HG03025 (cell line): ENCODE results near the gene CAMSAP2.

Experiments
- ATAC-seq: cut with Tn5 transposase; IDR thresholded peaks from one replicate; pipeline ENCODE4 v1.9.1; 2021; ENCODE audit warnings: mild to moderate bottlenecking, moderate library complexity; ENCODE audit not compliant: unreplicated experiment, low FRiP score

The CAMSAP2 gene, protein sequence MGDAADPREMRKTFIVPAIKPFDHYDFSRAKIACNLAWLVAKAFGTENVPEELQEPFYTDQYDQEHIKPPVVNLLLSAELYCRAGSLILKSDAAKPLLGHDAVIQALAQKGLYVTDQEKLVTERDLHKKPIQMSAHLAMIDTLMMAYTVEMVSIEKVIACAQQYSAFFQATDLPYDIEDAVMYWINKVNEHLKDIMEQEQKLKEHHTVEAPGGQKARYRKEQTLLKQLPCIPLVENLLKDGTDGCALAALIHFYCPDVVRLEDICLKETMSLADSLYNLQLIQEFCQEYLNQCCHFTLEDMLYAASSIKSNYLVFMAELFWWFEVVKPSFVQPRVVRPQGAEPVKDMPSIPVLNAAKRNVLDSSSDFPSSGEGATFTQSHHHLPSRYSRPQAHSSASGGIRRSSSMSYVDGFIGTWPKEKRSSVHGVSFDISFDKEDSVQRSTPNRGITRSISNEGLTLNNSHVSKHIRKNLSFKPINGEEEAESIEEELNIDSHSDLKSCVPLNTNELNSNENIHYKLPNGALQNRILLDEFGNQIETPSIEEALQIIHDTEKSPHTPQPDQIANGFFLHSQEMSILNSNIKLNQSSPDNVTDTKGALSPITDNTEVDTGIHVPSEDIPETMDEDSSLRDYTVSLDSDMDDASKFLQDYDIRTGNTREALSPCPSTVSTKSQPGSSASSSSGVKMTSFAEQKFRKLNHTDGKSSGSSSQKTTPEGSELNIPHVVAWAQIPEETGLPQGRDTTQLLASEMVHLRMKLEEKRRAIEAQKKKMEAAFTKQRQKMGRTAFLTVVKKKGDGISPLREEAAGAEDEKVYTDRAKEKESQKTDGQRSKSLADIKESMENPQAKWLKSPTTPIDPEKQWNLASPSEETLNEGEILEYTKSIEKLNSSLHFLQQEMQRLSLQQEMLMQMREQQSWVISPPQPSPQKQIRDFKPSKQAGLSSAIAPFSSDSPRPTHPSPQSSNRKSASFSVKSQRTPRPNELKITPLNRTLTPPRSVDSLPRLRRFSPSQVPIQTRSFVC (N-terminal part only)

DNA sequence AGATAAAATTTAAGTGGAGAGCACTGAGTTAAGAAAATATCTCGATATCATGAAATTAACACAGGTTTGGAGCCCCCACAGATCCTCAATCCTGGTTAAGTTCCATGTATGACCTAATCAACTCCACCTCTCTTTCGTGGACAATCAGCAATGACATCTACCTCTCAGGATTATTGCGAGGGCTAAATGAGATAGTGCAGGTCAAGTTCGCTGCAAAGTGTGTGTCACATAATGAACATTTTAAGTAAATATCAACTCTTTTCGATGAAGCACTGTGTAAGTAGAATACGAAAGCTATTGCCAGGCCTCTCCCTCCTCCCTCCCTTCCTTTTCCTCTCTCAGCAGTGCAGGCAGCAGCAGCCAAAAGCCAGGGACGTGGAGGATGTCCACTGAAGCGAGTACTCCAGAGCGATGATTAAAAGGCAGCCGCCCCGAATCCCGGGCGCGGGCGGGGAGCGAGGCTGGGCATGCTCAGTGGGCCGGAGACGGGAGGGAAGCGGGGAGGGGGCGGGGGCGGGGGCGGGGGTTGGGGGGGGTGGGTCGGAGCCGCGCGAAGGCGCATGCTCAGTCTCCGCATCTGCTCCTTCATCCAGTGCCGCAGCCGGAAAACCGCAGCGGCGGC, at the start of gene CAMSAP2:
Gene CAMSAP2, plus strand, starts transcription at position 567 of the 622 bp plus-strand sequence. CDS start 935 bp downstream, outside the sequence.
- peak; percentile 38 for ATAC-seq

DNA sequence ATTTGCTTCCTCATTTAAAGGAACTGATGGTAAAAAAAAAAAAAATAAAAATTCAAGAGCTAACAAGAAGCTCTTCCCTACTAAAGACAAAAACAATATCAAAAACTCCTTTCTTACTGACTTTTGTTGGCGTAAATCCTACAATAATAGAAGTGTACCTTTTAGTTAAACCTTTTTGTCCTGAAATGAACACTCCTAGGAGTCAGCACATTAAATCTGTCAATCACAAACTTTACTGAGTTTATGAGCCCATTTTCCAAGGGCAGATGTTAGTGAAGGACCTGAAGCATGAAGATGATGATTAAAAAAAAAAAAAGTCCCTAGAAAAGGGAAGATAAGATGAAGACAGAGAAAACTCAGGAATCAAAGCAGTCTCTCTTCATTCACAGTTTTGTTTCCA, 46.4 kb upstream of the CAMSAP2 start:
- ATAC-seq: no peak

DNA sequence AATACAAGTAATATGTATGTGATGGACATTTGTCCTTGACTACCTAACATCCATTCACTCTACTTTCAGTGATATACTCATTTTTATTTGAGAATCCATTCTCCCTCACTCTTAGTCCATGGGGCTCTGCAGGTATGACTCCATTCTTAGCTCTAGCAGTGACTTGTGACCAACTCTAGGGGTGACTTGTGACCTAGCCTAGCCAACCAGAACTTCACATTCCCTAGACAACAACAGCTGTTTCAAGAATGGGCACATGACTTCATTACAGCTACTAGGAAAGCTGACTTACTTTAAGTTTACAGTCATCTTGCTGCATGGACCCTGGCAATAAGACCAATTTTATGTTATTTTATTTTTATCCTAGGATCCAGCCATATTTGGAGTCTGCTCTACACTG, 45.4 kb upstream of the CAMSAP2 start:
- ATAC-seq: no peak

DNA sequence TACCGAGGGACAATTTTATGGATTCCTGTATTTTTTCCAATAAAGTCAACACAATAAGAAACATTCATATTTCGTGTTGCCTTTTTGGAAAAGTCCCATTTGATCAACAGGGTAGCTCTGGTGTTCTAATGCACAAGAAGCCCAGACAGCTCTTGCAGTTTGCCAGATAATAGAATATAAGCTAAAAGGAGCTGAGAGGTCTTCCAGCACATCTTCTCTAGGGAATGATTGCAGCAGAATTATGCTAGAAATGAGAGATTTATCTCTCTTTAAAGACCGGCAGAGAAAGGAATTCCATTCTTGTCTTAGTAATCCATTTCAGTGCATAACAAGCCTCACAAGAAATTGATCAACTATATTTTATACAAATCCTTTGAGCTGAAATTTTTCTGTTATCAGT, 44.0 kb upstream of the CAMSAP2 start:
- ATAC-seq: no peak

DNA sequence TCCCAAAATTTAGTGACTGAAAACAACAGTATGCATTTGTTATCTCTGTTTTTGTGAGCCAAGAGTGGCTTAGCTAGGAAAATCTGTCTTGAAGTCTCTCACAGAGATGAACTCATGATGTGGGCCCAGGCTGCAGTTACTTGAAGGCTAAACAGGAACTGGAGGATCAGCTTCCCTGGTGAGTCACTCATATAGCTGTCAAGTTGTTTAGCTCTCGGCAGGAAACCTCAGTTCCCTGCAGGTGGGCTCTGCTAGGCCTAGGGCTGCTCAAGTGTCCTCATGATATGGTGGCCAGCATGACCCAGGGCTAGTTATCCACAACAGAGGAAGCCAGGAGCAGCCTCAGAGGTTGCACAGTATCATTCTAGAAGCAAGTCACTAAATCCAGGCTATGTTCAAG, 38.8 kb upstream of the CAMSAP2 start:
- ATAC-seq: no peak

DNA sequence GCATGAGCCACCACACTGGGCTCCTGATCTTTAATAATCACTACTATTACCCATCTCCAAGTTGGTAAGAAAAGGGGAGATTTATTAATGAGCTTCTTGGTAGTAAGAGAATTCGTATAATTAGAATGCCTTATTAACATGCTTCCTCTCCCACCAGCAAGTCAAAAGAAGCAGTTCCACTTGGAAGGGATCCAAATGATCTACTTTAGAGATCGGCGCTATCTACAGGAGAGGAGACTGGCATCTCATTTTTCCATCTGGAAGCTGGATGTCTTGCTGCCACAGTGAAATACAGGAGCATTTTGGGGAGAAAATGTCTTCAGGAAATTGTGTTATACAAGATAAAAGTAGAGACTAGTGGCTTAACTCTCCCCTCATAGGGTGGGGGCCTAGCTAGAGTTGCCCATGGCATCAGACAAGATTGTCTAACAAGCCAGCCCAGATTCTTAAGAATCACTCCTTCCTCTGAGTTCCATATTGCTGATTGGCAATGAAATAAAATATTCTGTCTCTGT, 33.6 kb upstream of the CAMSAP2 start:
- ATAC-seq: no peak

DNA sequence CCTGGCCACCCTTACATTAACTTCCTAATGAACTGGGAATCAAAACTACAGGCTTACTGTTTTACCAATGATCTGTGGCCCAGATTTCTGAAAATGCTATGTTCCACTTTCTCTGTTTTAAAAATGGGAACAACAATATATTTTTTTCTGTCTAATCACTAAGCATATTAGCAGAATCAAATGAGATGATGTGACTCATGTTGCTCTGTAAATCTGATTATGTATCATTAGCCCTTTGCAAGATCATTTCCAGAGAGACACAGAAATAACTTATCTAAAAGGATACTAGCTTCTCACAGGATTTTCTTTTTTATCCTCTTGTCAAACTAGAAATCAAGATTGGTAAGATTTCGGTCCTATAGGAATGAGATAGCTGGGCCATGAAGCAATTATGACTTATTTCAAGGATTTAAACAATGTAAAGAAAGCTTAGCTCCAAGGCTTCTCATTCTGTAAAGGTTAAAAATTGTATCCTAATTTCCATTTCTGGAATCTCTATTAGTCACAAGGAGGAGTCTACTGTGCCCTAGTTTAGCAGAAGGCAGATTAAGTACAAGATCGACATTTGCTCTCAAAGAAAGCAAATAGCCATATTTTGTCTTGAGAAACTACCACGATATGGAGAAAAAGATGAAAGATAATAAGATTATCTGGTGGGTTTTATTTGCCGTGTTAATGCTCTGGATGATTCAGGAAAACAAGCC, 32.4 kb upstream of the CAMSAP2 start:
- no peak for ATAC-seq

DNA sequence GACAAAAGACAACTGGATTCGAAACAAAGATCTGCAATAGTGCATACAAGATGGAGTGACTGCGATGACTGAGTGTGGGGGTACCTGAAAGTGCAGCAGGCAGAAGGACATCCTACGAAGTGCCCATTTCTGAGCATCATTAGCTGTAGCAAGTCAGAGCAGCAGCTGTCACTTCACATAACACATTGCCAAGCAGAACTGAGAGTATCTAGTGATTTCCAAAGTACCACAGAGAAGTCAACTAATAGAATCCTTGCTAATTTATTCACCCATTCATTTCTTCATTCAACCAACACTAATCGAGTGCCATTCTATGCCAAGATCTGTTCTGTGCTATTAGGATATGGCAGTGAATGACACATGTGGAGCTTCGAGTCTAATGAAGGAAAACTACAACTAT, 31.6 kb upstream of the CAMSAP2 start:
- ATAC-seq: no peak

DNA sequence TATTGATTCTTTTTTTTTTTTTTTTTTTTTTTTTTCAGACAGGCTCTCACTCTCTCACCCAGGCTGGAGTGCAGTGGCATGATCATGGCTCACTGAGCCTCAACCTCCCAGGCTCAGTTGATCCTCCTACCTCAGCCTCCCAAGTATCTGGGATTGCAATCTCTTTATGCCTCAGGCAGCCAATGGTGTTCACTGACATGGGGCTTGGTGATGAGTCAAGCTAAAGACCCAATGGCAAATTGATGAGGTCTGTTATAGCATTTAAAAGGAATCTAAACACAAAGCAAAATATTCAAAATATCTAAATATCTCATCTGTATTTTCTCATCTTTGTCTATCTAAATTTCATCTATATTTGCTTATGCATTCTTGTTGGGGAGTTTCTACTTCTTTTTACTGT, 30.5 kb upstream of the CAMSAP2 start:
- no peak for ATAC-seq

DNA sequence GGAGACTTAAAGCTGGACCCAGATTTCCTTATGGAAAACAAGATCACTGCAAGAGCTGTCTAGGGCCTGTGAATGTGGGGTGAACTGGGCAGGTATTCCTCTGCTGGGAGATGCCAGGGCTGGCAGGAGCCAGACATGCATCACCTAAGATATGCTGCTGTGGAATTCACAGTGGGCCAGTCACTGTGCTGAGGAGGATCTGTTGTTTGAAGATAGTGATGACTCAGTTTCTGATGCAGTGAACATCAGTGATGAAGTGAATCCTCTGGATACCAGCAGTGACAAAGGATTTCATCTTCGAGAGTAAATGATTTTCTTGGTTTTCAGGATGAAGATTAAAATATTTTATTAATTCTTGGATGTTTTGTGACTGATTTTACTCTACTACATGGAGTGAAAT, 29.9 kb upstream of the CAMSAP2 start:
- no peak for ATAC-seq

DNA sequence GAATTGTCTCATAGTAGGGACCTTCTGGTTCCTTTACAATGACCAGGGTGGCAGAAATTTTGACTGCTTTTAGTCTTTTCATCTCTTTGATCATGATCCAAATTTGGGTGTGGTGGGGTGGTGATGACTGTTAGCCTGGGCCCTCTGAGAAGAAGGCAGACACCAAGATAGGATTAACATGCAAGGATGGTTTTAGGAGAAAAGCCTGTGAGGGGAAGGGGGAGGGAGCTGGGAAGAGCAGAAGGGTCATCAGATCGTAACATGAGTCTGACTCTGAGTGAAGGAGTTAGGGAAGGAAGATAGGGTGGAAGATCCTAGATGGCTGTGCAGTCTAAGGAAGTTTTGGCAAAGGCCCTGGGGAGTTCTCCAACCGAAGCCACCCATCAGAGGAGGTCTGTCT, 28.5 kb upstream of the CAMSAP2 start:
- ATAC-seq: no peak

DNA sequence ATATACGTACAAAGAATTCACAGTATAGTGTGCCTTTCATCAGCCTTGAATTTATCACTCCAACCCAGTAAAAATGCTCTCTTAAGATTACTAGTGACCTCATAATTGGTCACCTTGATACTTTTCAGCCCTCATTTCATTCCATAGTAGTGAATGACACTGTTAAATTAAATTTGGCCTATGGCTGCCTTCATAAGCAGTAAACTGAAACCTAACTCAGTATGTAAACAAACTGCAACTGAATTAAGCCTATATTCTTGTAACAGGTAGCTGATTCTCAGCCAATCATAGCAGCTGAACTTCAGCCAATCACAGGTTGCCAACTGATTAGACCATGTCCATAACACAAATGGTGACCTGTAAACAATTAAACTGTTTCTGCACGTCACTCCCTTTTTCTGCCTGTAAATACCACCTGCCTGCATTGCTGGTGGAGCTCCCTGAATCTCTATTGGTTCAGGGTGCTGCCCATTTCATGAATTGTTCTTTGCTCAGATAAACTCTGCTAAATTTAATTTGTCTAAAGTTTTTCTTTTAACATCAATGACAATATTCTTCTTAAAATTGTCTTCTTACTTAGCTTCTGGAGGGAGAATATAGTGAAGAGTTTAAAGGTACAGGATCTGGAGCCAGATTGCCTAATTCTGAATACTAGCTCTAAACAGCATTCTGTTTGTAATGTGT, 24.0 kb upstream of the CAMSAP2 start:
- no peak for ATAC-seq

DNA sequence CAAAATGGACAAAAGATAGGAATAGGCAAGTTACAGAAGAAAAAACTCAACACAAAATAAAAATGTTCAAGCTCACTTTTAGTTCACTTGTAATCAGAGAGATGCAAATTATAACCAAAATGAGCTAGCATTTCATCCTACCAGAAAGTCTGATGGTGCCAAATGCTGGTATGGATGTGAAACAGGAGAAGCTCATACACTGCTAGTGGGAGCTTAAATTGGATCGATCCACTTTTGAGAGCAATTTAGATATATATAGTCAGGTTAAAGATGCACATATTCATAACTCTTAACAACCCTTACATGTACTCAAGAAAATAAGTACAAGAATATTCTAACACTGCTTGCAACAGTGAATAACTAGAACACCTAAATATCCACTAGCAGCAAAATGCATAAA, 18.5 kb upstream of the CAMSAP2 start:
- ATAC-seq: no peak

DNA sequence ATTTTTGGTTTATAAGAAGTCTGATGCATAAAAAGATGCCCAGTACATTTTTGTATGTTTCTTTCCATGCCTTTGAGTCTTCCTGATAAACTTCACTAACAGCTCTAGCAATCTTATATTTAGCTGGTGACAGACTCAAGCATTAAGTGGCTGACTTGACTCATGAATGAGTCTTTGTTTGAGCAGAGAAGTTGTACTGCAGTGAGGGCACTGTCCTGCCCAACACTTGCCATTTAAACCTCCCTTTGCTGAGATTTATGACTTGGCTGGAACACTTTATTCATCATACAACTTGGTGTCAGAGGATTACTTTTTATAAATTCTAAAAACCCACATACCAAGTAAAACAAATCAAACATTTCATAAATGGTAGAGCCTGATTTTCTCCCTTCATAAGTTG, 14.6 kb upstream of the CAMSAP2 start:
- ATAC-seq: no peak

DNA sequence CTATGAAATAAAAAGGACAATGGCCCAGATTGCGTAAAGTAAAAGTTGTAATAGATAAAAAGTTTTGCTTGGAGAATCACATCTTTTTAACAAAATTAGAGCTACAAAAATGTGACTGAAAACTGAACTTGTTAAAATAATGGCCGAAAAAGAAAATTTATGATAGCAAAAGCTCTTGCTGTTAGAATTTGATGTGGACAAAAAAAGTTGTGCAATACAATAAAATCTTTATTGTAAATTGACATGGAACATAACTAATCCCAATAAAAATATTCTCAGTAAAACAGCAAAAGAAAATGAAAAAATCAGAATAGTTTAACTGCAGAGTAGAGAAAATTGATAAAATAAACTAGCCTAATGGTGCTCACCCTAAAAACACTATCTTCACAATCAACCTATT, 11.4 kb upstream of the CAMSAP2 start:
- ATAC-seq: no peak

DNA sequence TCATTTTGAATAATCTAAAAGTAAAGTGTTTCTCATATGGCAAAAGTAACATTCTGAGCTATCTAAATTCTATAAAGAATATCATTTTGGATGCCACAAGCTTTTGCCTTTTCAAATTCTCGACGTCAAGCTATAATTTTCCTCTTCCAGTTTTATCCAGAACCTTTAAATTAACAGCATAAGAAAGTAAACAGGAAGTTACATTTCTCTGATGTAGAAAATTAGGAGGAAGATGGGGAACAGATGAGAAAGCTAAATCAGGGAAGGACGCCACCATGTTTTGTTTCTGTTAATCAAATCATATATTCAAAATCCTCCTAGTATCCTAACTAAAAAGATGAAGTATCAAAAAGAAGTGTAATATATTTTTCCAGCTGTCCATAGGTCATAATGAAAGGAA, 8.8 kb upstream of the CAMSAP2 start:
- ATAC-seq: no peak

DNA sequence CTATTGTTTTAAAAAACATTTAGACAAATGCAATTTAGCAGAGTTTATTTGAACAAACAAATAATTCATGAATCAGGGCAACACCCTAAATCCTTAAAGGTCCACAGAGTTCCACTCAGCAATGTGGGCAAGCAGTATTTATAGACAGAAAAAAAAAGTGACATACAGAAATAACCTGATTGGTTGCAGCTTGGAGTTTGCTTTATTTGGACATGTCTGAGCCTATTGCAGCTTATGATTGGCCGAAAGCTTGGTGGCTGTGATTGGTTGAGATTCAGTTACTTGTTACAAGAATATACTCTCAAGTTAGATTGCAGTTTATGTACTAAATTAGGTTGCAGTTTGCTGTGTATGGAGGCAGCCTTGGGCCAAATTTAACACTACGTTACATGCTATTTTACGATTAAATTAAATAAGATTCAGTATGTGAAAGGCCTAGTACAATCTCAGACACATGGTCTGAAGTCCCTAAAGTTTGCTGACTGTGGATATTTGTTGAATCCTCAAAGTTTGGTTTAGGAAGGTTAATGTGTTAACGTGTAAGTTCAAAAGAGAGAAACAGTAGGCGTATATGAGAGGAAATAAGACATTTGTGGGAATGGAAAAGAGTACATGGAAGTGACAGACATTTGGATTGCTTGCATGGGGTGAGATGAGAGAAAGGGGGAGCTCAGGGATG, 6.9 kb upstream of the CAMSAP2 start:
- ATAC-seq: no peak

DNA sequence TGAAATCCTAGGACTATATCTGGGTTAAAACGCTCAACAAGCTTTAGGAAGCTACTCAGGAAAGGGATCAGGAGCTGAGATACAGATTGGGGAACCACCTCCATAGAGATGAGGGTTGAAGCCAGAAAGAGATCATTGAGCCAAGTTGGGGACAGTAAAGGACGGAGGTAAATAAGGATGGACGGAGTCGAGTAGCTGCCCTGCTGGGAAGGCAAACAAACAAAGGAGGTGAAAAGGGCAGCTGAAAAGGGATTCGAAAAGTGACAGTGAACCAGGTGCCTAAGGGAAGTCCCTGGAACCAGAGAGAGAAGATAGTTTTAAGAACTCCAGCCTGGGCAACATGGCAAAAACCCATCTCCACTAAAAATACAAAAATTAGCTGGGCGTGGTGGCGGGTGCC, 6.3 kb upstream of the CAMSAP2 start:
- no peak for ATAC-seq

DNA sequence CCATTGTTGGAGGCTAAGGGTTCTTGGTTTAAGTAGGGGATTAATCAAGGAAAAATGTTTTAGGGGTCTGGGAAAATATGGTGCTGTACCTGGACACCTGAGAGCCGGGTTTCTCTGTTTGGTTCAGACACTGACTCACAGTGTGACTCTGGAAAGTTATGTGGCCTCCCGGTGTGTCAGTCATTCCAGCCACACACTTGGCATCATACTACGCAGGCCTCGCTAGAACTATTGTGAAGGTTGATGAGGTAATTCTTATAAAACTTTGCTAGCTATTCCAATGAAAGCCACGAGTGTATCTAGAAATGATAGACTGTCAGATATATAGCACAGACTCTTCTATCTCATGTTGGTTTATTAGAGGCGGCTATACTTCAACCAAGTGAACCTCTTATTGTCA, 4.8 kb upstream of the CAMSAP2 start:
- ATAC-seq: no peak
